ENCODE measurements around the gene SNAI3. TPM values are rescaled to one million over a fixed set of nuclear protein-coding genes. Genes with fewer than 3 reads are reported as not detected.

SNAI3 gene
- total RNA-seq, 6 experiments from 2014 or later: 0.15 to 0.98 (median 0.35) TPM

- ATAC-seq (no peak), DNase-seq (no peak)
- Histone ChIP-seq H3K27me3 (no peaks in the 10 kb centered on the region), H3K27ac (no peak overlapping the region), H3K4me1 (no peaks in the 10 kb centered on the region), H3K9me3 (no peaks in the 10 kb centered on the region), H3K36me3 (peaks cover 0 to 63% (median 26%) of the 10 kb centered on the region in 4 donors), H3K4me3 (no peak overlapping the region)
- intact Hi-C loops (cut with DNase I): no loop called here
- WGBS (ENCODE audit: insufficient coverage, low coverage, low lambda C conversion rate, missing lambda C conversion rate): no CpG with 5 or more reads among the region's 17 CpGs
- TF ChIP-seq CTCF (IDR thresholded peaks at IDR 0.05) (no peak), POLR2A (IDR thresholded peaks at IDR 0.05) (no peak)
Measured at GRCh38 chr16:88726408-88726749, 40.1 kb upstream of the SNAI3 start.

GRCh38 chr16:88725609-88726407, 39.5 kb upstream of the SNAI3 start:
- DNase-seq: no peak
- WGBS (ENCODE audit: insufficient coverage, low coverage, low lambda C conversion rate, missing lambda C conversion rate): 90% methylated on average over 8 of the region's 32 CpGs

GRCh38 chr16:88724855-88725555, 38.7 kb upstream of the SNAI3 start:
- Histone ChIP-seq H3K4me3 (no peak overlapping the region), H3K27ac (no peak overlapping the region), H3K36me3 (peaks cover 0 to 64% (median 34%) of the 10 kb centered on the region in 4 donors), H3K27me3 (no peaks in the 10 kb centered on the region), H3K9me3 (no peaks in the 10 kb centered on the region), H3K4me1 (no peaks in the 10 kb centered on the region)
- no peak for DNase-seq
- 93% methylated on average over 6 of the region's 31 CpGs for WGBS (ENCODE audit: insufficient coverage, low coverage, low lambda C conversion rate, missing lambda C conversion rate)
- intact Hi-C loops (cut with DNase I): no loop called here
- no peak for TF ChIP-seq CTCF (IDR thresholded peaks at IDR 0.05)
- TF ChIP-seq POLR2A (IDR thresholded peaks at IDR 0.05): no peak
- ATAC-seq: peak in 2 of 4 donors; percentile 5 to 13

More at GRCh38 chr16:88725609-88726407, 39.5 kb upstream of the SNAI3 start:
- Histone ChIP-seq H3K4me1 (no peaks in the 10 kb centered on the region), H3K36me3 (peaks cover 0 to 60% (median 28%) of the 10 kb centered on the region in 4 donors), H3K4me3 (no peak overlapping the region), H3K27ac (no peak overlapping the region), H3K9me3 (no peaks in the 10 kb centered on the region), H3K27me3 (no peaks in the 10 kb centered on the region)
- intact Hi-C loops (cut with DNase I): no loop called here
- ATAC-seq: no peak
- TF ChIP-seq CTCF (IDR thresholded peaks at IDR 0.05) (no peak), POLR2A (IDR thresholded peaks at IDR 0.05) (no peak)

GRCh38 chr16:88723911-88724310, 37.6 kb upstream of the SNAI3 start:
- 80% methylated on average over 1 of the region's 17 CpGs for WGBS (ENCODE audit: insufficient coverage, low coverage, low lambda C conversion rate, missing lambda C conversion rate)
- H3K27me3 ChIP-seq: no peaks in the 10 kb centered on the region
- intact Hi-C loops (cut with DNase I): no loop called here
- TF ChIP-seq POLR2A (IDR thresholded peaks at IDR 0.05) (no peak), CTCF (IDR thresholded peaks at IDR 0.05) (no peak)
- H3K9me3 ChIP-seq: no peaks in the 10 kb centered on the region
- no peak for ATAC-seq
- peaks cover 0 to 72% (median 38%) of the 10 kb centered on the region in 4 donors for H3K36me3 ChIP-seq
- no peak for DNase-seq
- no peak overlapping the region for H3K4me3 ChIP-seq
- H3K27ac ChIP-seq: no peak overlapping the region
- H3K4me1 ChIP-seq: no peaks in the 10 kb centered on the region
